ENCODE measurements around the gene ADAR. TPM values are rescaled to one million over a fixed set of nuclear protein-coding genes. Genes with fewer than 3 reads are reported as not detected.
A peak's percentile ranks its signal among the peaks of the same experiment; 100 is the strongest.

ADAR gene
- total and polyA plus RNA-seq, 2 donors from 2014 or later = 40.3 to 154 TPM

DNA sequence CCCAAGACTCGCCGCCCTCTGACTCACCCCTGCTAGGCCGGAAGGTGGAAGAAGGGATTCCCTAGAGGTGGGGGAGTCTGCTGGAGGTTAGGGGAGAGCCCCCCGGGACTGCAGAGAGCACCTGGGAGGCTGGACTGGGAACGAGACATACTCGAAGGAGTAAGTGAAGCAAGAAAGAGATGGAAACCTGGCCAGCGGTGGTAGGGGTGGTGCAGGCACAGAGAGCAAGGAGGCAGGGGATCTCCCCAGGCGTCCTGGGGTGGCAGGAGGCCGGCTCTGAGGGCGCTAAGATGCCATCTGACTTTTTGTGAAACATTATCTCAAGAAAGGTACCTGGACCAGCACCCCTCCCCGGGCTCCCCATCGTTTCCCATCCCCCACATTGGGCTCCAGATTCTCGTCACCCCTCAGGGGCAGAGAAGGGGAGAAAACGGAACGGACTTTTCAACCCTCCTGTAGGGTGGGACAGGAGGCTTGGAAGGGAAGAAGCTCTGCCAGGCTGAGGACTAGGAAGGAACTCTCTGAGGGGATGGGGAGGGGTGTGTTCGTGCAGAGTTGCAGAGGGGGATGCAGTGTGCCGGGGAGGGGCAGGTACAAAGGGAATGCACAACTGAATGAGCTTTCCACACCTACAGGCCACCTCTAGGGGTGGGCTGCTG is 39.7 kb downstream of the ADAR start:
- Histone ChIP-seq H3K9me3 (ENCODE audit: control insufficient read depth in 2 of 3, insufficient read depth in 1 of 3, low read length in 3 of 3) (no peaks in the 10 kb centered on the region), H3K27ac (ENCODE audit: low read depth in 2 of 2, low read length in 2 of 2) (no peak overlapping the region), H3K36me3 (ENCODE audit: control insufficient read depth in 2 of 3, insufficient read depth in 3 of 3, low read length in 3 of 3) (no peaks in the 10 kb centered on the region), H3K4me1 (ENCODE audit: control insufficient read depth in 2 of 3, insufficient read depth in 2 of 3, low read depth in 1 of 3, low read length in 3 of 3) (peaks cover 0 to 5% (median 0%) of the 10 kb centered on the region in 3 donors), H3K4me3 (ENCODE audit: low read length in 3 of 3) (no peak overlapping the region), H3K9ac (ENCODE audit: low read length in 3 of 3) (no peak overlapping the region), H3K27me3 (ENCODE audit: control insufficient read depth, insufficient read depth, low read length) (peaks cover 3% of the 10 kb centered on the region)
- DNase-seq (no peak), FAIRE-seq (no peak)
- intact Hi-C loops (cut with DNase I) = no loop called here
- TF ChIP-seq, protein P1, sequence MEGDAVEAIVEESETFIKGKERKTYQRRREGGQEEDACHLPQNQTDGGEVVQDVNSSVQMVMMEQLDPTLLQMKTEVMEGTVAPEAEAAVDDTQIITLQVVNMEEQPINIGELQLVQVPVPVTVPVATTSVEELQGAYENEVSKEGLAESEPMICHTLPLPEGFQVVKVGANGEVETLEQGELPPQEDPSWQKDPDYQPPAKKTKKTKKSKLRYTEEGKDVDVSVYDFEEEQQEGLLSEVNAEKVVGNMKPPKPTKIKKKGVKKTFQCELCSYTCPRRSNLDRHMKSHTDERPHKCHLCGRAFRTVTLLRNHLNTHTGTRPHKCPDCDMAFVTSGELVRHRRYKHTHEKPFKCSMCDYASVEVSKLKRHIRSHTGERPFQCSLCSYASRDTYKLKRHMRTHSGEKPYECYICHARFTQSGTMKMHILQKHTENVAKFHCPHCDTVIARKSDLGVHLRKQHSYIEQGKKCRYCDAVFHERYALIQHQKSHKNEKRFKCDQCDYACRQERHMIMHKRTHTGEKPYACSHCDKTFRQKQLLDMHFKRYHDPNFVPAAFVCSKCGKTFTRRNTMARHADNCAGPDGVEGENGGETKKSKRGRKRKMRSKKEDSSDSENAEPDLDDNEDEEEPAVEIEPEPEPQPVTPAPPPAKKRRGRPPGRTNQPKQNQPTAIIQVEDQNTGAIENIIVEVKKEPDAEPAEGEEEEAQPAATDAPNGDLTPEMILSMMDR (IDR thresholded peaks at IDR 0.05; ENCODE audit: borderline replicate concordance, extremely low read depth, insufficient read depth) = no peak

DNA sequence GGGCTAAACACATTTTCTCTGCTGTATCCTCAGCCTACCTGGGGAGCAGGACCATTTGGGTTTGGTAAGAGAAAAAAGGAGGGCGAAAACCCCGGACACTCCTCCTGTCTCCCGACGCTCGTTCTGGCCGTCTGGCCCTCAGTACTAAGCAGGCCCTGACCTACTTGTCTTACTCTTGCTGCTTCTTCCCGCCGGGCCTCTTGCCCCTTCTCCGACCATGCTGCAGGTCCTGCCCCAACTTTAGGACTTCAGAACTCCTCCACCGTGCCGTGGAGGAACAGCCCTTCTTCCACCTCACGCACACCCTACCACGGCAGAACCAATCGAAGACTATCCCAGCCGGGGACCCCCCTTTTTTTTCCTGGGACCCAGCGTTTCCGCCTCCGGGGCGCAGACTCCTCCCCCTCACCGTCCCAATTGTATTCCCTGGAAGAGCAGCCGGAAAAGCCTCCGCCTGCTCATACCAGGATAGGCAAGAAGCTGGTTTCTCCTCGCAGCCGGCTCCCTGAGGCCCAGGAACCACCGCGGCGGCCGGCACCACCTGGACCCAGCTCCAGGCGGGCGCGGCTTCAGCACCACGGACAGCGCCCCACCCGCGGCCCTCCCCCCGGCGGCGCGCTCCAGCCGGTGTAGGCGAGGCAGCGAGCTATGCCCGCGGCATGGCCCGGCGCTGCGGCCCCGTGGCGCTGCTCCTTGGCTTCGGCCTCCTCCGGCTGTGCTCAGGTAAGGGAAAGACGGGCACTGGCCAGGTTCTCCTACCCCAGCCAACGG is 40.4 kb downstream of the ADAR start, which contains the start of gene CHRNB2:
CHRNB2 (plus strand) TSS at position 393 of the 771 bp plus-strand sequence; CDS start at position 660, 267 bp downstream.
- H3K27ac ChIP-seq (ENCODE audit: low read depth in 2 of 2, low read length in 2 of 2) = no peak within 1 kb of the TSS
- no peaks in the 10 kb centered on the region for H3K36me3 ChIP-seq (ENCODE audit: control insufficient read depth in 2 of 3, insufficient read depth in 3 of 3, low read length in 3 of 3)
- H3K9ac ChIP-seq (ENCODE audit: low read length in 3 of 3) = no peak within 1 kb of the TSS
- DNase-seq (peak; percentile 83 to 92 (median 88)), FAIRE-seq (no peak)
- peaks cover 0 to 5% (median 0%) of the 10 kb centered on the region in 3 donors for H3K4me1 ChIP-seq (ENCODE audit: control insufficient read depth in 2 of 3, insufficient read depth in 2 of 3, low read depth in 1 of 3, low read length in 3 of 3)
- TF ChIP-seq, protein P1 (IDR thresholded peaks at IDR 0.05; ENCODE audit: borderline replicate concordance, extremely low read depth, insufficient read depth) = no peak
- peaks cover 3% of the 10 kb centered on the region for H3K27me3 ChIP-seq (ENCODE audit: control insufficient read depth, insufficient read depth, low read length)
- intact Hi-C loops (cut with DNase I) = no loop called here
- no peaks in the 10 kb centered on the region for H3K9me3 ChIP-seq (ENCODE audit: control insufficient read depth in 2 of 3, insufficient read depth in 1 of 3, low read length in 3 of 3)
- no peak within 1 kb of the TSS for H3K4me3 ChIP-seq (ENCODE audit: low read length in 3 of 3)

DNA sequence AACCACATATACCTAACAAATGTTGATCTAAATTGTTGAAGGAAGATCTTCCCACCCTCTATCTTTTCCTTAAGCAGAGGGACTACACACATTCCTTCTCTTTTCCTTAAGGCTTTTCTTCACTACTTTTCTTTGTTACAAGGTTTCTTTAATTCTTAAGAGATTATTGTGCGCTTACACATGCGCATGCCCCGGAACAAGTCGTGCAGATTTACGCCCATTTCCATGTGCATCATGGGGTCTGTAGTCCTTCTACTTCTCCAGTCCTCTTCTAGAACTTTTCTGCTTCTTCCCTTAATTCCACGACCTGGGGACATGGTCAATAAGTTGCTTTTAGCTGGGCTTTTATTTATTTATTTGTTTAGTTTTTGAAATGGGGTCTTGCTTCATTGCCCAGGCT is 42.1 kb downstream of the ADAR start:
- TF ChIP-seq, protein P1 (IDR thresholded peaks at IDR 0.05; ENCODE audit: borderline replicate concordance, extremely low read depth, insufficient read depth) = no peak
- H3K9ac ChIP-seq (ENCODE audit: low read length in 3 of 3) = no peak overlapping the region
- H3K4me1 ChIP-seq (ENCODE audit: control insufficient read depth in 2 of 3, insufficient read depth in 2 of 3, low read depth in 1 of 3, low read length in 3 of 3) = peaks cover 0 to 5% (median 0%) of the 10 kb centered on the region in 3 donors
- FAIRE-seq (no peak), DNase-seq (no peak)
- H3K9me3 ChIP-seq (ENCODE audit: control insufficient read depth in 2 of 3, insufficient read depth in 1 of 3, low read length in 3 of 3) = no peaks in the 10 kb centered on the region
- intact Hi-C loops (cut with DNase I) = no loop called here
- no peaks in the 10 kb centered on the region for H3K36me3 ChIP-seq (ENCODE audit: control insufficient read depth in 2 of 3, insufficient read depth in 3 of 3, low read length in 3 of 3)
- no peak overlapping the region for H3K4me3 ChIP-seq (ENCODE audit: low read length in 3 of 3)
- H3K27ac ChIP-seq (ENCODE audit: low read depth in 2 of 2, low read length in 2 of 2) = no peak overlapping the region
- H3K27me3 ChIP-seq (ENCODE audit: control insufficient read depth, insufficient read depth, low read length) = peaks cover 3% of the 10 kb centered on the region
